CD1c-positive myeloid dendritic cell (primary cell): ENCODE results near the gene NTM.
"Not testable (repeated sequence)": the region's sequence is repeated elsewhere in the genome, so short reads cannot be mapped to it uniquely, and the experiment has no call there.

Experiments used
- DNase-seq: peaks from one replicate; pipeline ENCODE4 v3.0.0-alpha.2; 2016; ENCODE audit errors: extremely low spot score

Gene NTM

DNA sequence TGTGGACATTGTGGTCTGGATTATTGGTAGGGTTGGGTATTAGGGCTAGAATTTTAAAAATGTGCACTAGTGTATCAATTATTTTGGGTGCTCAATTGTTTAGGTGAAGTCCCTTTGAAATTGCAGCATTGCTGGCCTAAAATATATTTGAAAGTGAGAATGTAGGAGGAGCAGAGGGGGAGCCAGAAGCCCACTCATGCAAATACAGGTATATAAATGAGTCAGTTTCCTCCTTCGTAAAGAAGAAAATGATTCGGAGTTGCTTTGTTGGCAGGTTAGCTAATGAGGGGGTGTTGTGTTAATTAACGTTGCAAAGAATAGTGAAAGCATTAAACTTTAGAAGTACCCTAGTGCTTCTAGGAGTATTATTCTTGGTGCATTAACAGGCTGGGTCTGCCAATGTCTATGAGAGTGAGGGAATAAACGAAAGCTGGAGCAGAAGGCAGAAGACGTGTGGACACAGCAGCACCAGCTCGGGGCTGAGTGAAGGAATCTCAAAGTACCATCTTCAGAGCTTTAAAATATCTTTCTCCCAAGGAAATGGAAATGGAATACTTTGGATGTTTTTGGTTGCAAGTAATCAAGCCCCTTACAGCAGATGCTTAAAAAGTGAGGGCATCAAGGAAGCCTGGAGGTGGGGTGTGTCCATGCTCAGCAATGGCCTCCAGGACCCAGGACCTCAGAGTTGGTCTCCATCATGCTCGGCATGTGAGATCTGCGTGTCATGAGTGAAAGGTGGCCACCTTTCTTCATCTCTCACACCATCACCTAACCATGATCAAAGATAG, 522.9 kb downstream of the NTM start:
- no peak for DNase-seq

GRCh38 chr11:131893988-131894387, 523.6 kb downstream of the NTM start:
- DNase-seq: no peak

DNA sequence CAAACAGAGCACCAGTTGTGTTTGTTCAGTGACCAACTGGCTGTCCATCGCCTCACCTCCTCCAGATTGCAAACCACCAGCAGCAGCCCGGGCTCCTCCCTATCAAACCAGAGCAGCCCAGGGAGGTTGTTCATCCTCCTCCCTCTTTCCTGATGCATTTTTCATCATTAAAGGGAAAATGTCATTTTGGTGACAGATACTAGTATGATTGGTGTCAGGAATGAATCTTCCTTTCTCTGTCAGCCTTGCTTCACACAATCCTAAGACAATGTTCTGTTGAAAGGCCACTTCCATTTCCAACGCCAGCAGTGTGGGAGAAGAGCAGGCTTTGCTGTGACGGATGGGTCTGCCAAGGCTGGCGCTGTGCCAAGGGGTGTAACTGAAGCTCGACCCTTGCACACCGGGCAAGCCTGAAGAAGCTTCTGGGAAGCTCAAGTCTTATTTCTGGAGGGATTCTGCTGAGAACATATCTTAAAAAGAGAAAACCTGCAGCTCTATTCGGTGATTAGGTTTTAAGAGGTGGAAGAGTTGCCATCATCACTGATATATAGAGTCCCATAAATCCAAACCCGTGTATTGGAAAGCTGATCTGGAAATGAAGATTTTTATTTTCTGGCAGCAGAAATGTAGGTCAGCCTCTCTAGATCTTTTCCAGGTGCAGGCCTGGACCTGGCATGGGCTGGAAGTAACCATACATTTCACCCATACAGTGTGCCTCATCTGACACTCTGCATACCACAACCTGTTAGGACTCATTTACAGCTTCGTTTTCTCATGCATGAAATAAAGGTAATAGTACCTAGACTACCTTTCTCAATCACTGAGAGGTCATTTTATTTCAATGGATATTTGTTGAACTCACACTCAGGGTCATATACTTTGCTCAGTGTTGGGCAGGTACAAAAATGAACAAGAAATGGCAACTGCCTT, 524.5 kb downstream of the NTM start:
- DNase-seq: no peak

GRCh38 chr11:131895865-131896264, 525.5 kb downstream of the NTM start:
- DNase-seq: no peak

DNA sequence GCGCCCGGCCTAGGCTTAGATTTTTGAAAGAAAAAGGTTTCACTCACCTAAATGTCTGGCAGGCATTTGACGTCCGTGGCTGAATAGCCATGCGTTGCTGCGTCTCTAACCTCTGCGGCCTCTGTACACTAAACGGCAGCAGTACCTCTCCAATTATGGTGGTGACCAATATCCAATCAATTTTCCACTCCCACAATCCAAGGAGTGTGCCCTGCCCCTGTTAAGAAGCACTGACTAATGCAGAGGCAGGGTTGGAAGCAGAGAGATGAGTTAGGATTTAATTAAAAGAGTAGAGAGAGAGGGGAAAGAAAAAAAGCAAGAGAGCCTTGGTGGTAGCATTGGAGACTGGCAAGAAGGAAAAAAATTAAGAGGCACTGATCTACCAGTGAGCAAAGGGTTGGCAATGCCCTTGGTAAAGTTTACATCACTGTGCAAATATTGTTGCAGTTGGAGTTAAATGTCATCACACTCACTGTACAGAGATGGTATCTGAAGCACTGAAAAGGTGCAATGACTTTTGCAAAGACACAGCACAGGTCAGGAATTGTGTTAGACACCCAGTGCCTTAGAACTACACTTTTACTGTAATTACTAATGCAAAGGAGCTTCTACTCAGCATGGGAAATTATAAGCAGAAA, 526.7 kb downstream of the NTM start:
- DNase-seq: no peak

- DNase-seq: no peak
Measured at GRCh38 chr11:131897956-131898355, 527.5 kb downstream of the NTM start.

DNA sequence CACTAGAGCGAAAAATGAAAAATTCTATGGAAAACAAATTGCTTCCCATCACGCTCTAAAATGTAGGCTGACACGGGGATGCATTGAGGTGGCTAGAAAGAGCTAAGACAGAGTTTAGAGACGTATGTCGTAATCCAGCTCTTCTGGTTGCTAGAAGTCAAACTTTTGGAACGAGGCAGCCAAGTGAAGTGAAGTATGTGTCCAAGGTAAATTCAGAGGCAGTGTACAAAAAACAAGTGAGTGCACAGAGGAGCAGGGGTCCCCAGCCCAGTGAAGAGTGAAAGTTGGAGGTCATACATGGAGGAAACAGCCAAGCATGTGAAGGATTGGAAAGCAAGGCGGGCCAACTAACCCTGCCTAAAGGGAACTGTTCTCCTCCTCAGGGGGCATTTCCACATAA, 528.5 kb downstream of the NTM start:
- no peak for DNase-seq

- DNase-seq: no peak
Measured at GRCh38 chr11:131899950-131900580, 529.6 kb downstream of the NTM start.

DNA sequence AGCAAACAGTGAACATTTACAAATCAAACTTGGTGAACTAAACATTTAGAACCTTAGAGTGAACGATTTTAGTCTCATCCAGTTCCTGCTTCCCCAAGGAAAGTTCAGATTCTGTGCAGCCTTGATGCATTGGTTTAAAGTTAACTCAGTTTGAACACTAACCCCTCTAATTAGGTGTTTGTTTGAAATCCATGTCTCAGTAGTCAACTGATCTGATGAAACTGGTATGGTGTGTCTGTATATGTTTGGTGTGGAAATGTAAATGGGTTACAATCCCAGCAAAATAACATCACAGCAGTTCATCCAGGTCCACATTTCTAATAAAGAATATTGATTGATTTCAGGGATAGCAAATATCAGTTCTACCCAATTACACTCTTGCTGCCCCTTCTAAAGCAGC, 532.0 kb downstream of the NTM start:
- no peak for DNase-seq

GRCh38 chr11:131903074-131903473, 532.7 kb downstream of the NTM start:
- DNase-seq: no peak

- no peak for DNase-seq
Measured at GRCh38 chr11:131904756-131905155, 534.3 kb downstream of the NTM start.

DNA sequence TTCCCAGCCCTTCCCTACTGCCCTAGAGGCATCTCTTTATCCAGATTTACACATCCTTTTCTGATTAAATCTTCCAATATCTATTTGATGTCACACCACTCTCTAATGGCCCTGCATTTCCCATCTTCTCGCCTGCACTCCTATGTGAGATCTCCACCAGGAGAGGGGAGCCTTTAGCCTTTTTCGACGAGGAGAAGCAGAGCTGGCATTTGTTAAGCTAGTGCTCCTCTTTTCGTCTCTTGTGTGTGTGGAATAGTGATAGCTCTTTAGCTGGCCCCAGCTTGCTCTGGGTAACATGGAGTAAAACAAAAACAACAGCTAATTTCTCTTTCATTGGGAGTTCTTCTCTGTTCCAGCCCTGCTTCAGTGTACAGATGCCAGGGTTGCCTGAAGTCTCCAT, 536.5 kb downstream of the NTM start:
- no peak for DNase-seq

- DNase-seq: no peak
Measured at GRCh38 chr11:131907371-131907770, 537.0 kb downstream of the NTM start.

DNA sequence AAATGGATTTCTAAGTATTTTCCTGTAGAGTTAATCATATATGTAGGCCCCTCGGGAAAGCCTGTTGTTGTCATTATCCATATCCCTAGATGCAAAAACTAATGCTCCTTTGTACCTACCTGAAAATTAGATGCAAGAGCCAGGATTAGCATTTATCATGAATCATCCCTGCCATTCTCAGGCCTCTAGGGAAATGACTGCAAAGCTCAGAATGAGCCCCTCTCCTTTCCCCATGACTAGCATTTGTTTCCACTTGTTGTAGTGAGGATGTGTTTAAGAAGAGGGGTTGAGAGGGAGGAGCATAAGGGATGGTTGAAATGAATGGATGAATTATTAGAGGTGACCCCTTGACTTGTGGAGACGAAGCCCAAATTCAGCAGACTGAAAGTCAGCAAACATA, 537.9 kb downstream of the NTM start:
- no peak for DNase-seq

DNA sequence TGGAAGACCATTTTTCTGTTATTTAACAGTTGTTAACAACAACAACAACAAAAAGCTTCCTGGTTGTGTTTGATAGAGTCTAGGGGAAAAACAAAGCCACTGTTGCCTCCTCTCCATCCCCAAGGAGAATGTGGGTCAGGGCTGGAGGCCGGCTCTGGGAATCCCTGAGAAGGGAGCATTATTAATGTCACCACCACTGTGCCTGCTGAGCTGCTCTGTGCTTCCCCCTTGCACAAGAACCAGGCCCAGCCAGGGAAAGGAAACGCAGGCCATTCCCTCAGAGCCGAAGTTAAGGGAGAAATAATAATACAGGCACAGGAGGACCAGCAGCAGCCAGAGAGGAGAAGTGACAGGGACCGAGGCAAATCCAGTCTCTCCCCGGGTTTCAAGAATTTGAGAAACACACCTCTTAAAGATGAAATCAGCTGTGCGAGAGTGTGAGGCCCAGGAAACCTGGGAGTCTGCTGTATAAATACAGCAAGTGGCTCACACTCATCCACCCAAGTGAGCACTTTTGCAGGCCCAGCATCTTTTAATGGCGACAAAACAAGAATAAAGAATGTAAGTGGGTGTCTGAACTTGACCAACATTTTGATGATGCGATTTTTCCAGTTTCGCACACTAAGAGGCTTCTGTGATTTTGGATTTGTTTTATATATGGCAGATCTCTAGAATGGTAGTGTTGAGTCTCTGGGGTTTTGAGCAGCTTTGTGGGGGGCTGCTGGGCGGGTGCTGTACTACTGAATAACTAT, 539.2 kb downstream of the NTM start:
- DNase-seq: no peak

- DNase-seq: no peak
Measured at GRCh38 chr11:131910178-131910522, 539.7 kb downstream of the NTM start.

- no peak for DNase-seq
Measured at GRCh38 chr11:131910523-131911387, 540.3 kb downstream of the NTM start.

DNA sequence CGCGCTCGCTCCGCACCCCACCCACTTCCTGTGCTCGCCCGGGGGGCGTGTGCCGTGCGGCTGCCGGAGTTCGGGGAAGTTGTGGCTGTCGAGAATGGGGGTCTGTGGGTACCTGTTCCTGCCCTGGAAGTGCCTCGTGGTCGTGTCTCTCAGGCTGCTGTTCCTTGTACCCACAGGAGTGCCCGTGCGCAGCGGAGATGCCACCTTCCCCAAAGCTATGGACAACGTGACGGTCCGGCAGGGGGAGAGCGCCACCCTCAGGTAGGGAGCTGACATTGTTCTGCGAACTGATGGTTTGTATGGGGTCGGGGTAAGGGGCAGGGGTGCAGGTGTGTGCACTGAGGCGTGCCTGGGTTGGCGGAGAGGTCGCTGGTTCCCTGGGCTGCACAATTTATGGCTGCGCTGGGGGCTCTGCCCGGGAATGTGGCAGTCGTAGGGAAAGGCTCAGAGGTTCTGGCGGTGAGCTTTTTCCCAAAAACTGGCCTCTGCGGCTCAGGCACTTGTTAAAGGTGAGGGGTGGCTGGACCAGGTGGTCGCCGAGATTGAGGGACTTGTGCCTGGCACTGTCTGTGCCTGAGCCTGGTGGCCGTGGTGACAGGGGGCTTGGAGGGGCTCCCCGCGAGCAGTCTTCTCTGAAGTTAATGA, 541.1 kb downstream of the NTM start:
- not testable (repeated sequence) for DNase-seq

- no peak for DNase-seq
Measured at GRCh38 chr11:131912134-131912533, 541.7 kb downstream of the NTM start.

DNA sequence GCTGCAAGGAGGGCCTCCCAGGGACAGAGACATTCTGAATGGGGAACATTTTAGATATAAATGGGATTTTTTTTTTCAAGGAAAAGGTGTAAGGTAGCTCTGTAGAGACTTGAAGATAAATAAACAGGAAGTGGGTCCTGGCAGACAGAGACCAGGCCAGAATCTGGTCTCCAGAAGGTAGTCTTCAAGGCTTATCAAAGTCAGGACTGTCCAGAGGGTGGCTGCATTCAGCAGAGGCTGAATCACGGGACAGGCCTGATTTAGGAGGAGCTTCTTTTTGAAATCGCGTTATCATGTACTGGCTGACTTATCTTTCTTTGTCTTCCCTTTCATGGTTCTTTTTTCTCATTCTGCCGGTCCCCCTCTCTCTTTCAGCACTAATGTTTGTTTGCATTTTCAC, 542.9 kb downstream of the NTM start:
- no peak for DNase-seq
